Common myeloid progenitor, CD34-positive (primary cell): ENCODE measurements around the gene PRSS56.
"Not testable (repeated sequence)": the region's sequence is repeated elsewhere in the genome, so short reads cannot be mapped to it uniquely, and the experiment has no call there.

Experiments used
- CTCF ChIA-PET: fragments of 350-600 bp; sonication (Branson Sonifier 250); formaldehyde crosslinking; loops from one replicate; lab custom pipeline; 2021; ENCODE audit warnings: antibody characterized with exemption; lab: Charles Lee
- POLR2A ChIA-PET: fragments of 350-600 bp; sonication (Branson Sonifier 250); formaldehyde crosslinking; loops from one replicate; lab custom pipeline; 2021; ENCODE audit warnings: antibody characterized with exemption; lab: Charles Lee
- DNase-seq, 3 donors: peaks; one replicate each; pipeline versions ENCODE4 v3.0.0 to v3.0.0-alpha.2; 2013
- H3K27ac ChIP-seq, 2 experiments: 1 replicate in 1 of 2; 2 replicates in 1 of 2; pipeline ENCODE4 v1.7.0; 2013; ENCODE audit warnings: inconsistent platforms in 2 of 2, low read length in 2 of 2, mild to moderate bottlenecking in 2 of 2, low read depth in 1 of 2, moderate library complexity in 1 of 2; ENCODE audit not compliant: severe bottlenecking in 2 of 2, insufficient read depth in 1 of 2, poor library complexity in 1 of 2
- H3K27me3 ChIP-seq, 5 experiments: replicated peaks in 2 of 5; 1 replicate in 3 of 5; 2 replicates in 2 of 5; pipeline versions ENCODE4 v1.6.1 to v1.7.0; 2013; ENCODE audit warnings: low read length in 4 of 5, mild to moderate bottlenecking in 2 of 5, moderate library complexity in 2 of 5, inconsistent platforms in 1 of 5; ENCODE audit not compliant: insufficient read depth in 5 of 5, control insufficient read depth in 4 of 5
- H3K36me3 ChIP-seq, 4 experiments: 1 replicate in 2 of 4; 2 replicates in 2 of 4; pipeline versions ENCODE4 v1.6.1 to v1.7.0; 2013; ENCODE audit warnings: low read length in 3 of 4, control low read depth in 1 of 4, mild to moderate bottlenecking in 1 of 4; ENCODE audit not compliant: control insufficient read depth in 4 of 4, insufficient read depth in 4 of 4
- H3K4me1 ChIP-seq, 4 experiments: 1 replicate in 3 of 4; 2 replicates in 1 of 4; pipeline versions ENCODE4 v1.6.1 to v1.7.1; 2013; ENCODE audit warnings: low read length in 3 of 4, mild to moderate bottlenecking in 3 of 4, control low read depth in 1 of 4, inconsistent platforms in 1 of 4, moderate library complexity in 1 of 4; ENCODE audit not compliant: control insufficient read depth in 4 of 4, insufficient read depth in 4 of 4; ENCODE audit errors: control extremely low read depth in 1 of 4
- H3K4me3 ChIP-seq, 7 experiments: 1 replicate in 4 of 7; 2 replicates in 3 of 7; pipeline versions ENCODE4 v1.5.1 to v1.7.0; 2013; ENCODE audit warnings: mild to moderate bottlenecking in 7 of 7, low read length in 6 of 7, moderate library complexity in 6 of 7, inconsistent platforms in 2 of 7, low read depth in 2 of 7, control low read depth in 1 of 7; ENCODE audit not compliant: insufficient read depth in 4 of 7, control insufficient read depth in 1 of 7; ENCODE audit errors: extremely low read depth in 1 of 7
- H3K9me3 ChIP-seq, 5 experiments: 1 replicate in 4 of 5; 2 replicates in 1 of 5; pipeline versions ENCODE4 v1.6.1 to v1.7.1; 2013; ENCODE audit warnings: low read length in 4 of 5, mild to moderate bottlenecking in 2 of 5, inconsistent platforms in 1 of 5, low read depth in 1 of 5, moderate library complexity in 1 of 5; ENCODE audit not compliant: control insufficient read depth in 4 of 5, insufficient read depth in 2 of 5; ENCODE audit errors: control extremely low read depth in 1 of 5
- WGBS: methylation state at CpG from one replicate; pipeline ENCODE4 v1.1.5; 2013; ENCODE audit not compliant: insufficient coverage; 5-methylcytosine and 5-hydroxymethylcytosine counted together

The PRSS56 gene

DNA sequence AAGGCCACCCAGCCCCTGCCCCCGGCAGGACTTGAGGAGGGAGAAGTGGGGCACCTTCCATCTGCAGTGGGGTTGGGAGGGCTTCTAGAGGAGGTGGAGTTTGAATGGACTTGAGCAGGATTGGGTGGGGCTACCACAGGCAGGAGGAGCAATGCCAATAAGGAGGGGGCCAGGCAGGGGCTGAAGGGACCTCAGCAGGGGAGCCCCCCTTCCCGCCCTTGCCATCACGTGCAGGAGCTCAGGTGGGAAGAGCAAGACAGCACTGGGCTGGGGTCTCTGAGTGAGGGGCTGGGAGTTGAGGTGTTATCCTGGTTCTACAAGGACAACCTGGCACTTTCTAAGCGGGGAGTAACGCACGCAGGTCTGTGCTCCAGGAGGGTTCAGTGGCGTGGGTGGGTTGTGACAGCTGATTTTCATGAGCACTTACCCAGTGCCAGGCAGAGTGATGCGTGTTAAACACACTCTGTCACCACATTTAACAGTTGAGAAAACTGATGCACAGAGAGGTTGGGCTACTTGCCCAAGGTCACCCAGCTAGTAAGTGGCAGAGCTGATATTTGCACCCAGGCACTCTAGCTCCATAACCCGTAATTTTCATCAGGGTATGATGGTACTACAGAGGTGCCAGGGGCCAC, 10.6 kb downstream of the PRSS56 start:
- Histone ChIP-seq H3K27ac (no peak overlapping the region), H3K27me3 (peaks cover 0 to 12% (median 0%) of the 10 kb centered on the region in 5 experiments), H3K4me3 (no peak overlapping the region), H3K4me1 (peaks cover 0 to 8% (median 3%) of the 10 kb centered on the region in 4 experiments), H3K36me3 (no peaks in the 10 kb centered on the region), H3K9me3 (no peaks in the 10 kb centered on the region)
- 93% methylated on average over 5 of the region's 9 CpGs for WGBS
- CTCF ChIA-PET = interaction anchor here (1.2 kb wide), 1 partner anchor 19 kb away, joined by 3 read pairs; the partner anchor contains the start of genes EIF4E2 and TIGD1
- DNase-seq = no peak
- POLR2A ChIA-PET = no interaction called here

- H3K4me3 ChIP-seq = no peak overlapping the region
- 96% methylated on average over 4 of the region's 9 CpGs for WGBS
- peaks cover 0 to 7% (median 6%) of the 10 kb centered on the region in 5 experiments for H3K9me3 ChIP-seq
- H3K4me1 ChIP-seq = peaks cover 0 to 8% (median 3%) of the 10 kb centered on the region in 4 experiments
- ChIA-PET POLR2A (no interaction called here), CTCF (interaction anchor here (1.3 kb wide), 1 partner anchor 9 kb away, joined by 3 read pairs; no protein-coding TSS in a partner anchor)
- H3K27ac ChIP-seq = no peak overlapping the region
- H3K27me3 ChIP-seq = peaks cover 0 to 3% (median 1%) of the 10 kb centered on the region in 5 experiments
- H3K36me3 ChIP-seq = no peaks in the 10 kb centered on the region
- no peak for DNase-seq
Observed at GRCh38 chr2:232532419-232532818, 12.2 kb downstream of the PRSS56 start.

DNA sequence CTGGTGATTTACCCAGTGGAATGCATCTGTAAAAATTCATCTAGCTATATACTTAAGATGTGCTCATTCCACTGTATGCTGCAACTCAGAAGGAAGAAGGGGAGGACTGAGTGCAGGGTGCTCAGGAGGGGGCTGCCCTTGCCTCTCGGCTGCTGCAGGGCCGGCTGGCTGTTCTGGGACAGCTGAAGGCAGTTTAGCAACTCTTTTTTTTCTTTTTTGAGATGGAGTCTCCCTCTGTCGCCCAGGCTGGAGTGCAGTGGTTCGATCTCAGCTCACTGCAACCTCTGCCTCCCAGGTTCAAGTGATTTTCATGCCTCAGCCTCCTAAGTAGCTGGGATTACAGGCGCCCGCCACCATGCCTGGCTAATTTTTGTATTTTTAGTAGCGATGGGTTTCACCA, 12.6 kb downstream of the PRSS56 start:
- POLR2A ChIA-PET, H3K4me3 ChIP-seq, CTCF ChIA-PET, H3K9me3 ChIP-seq, H3K4me1 ChIP-seq, H3K36me3 ChIP-seq, H3K27ac ChIP-seq, DNase-seq, H3K27me3 ChIP-seq: not testable (repeated sequence)
- WGBS = 98% methylated on average over 7 of the region's 7 CpGs

DNA sequence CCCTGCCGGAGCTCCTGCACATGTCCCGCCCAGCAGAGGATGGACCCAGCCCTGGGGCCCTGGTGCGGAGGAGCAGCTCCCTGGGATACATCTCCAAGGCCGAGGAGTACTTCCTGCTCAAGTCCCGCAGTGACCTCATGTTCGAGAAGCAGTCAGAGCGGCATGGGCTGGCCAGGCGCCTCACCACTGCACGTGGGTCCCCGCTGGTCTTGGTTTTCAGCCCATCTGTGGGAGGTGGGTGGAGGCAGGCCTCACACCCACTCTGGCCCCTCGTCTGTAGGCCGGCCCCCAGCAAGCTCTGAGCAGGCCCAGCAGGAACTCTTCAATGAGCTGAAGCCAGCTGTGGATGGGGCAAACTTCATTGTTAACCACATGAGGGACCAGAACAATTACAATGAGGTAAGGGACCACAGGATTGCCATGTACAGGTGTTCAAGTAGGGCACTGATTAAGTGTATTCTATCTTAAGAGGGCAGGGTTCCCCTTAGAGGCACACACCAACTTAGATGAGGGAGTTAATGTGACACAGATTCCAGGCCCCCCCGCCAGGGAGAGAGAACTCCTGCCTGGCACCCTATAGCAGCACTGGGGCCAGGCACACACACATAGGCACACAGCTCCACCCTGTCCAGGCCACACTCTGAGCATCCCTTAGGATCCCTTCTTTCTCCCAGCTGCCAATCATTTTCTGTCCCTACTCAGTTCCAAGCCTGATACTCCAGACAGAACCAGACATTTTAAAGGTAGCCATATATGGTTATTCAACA, 13.9 kb downstream of the PRSS56 start:
- Histone ChIP-seq H3K4me3 (no peak overlapping the region), H3K9me3 (peaks cover 0 to 7% (median 6%) of the 10 kb centered on the region in 5 experiments)

GRCh38 chr2:232534940-232535651, 14.9 kb downstream of the PRSS56 start:
- H3K36me3 ChIP-seq = no peaks in the 10 kb centered on the region
- POLR2A ChIA-PET = no interaction called here
- no peak overlapping the region for H3K27ac ChIP-seq
- 85% methylated on average over 5 of the region's 14 CpGs for WGBS
- DNase-seq = no peak
- CTCF ChIA-PET = no interaction called here
- peaks cover 0 to 13% (median 3%) of the 10 kb centered on the region in 5 experiments for H3K27me3 ChIP-seq
- peaks cover 0 to 17% (median 0%) of the 10 kb centered on the region in 4 experiments for H3K4me1 ChIP-seq
- no peak overlapping the region for H3K4me3 ChIP-seq
- H3K9me3 ChIP-seq = peaks cover 0 to 7% (median 6%) of the 10 kb centered on the region in 5 experiments

More for the DNA sequence above, 13.9 kb downstream of the PRSS56 start:
- Histone ChIP-seq H3K36me3 (no peaks in the 10 kb centered on the region), H3K4me1 (peaks cover 0 to 9% (median 1%) of the 10 kb centered on the region in 4 experiments), H3K27ac (no peak overlapping the region), H3K27me3 (peaks cover 0 to 6% (median under 1%) of the 10 kb centered on the region in 5 experiments)
- CTCF ChIA-PET = interaction anchor here (0.9 kb wide), 1 partner anchor 90 kb away, joined by 3 read pairs; no protein-coding TSS in a partner anchor
- POLR2A ChIA-PET = no interaction called here
- 92% methylated on average over 11 of the region's 13 CpGs for WGBS
- DNase-seq = no peak

- peaks cover 0 to 7% (median 6%) of the 10 kb centered on the region in 5 experiments for H3K9me3 ChIP-seq
- WGBS = 98% methylated on average over 4 of the region's 5 CpGs
- no peak for DNase-seq
- POLR2A ChIA-PET = no interaction called here
- H3K4me1 ChIP-seq = peaks cover 0 to 17% (median under 1%) of the 10 kb centered on the region in 4 experiments
- peaks cover 0 to 13% (median 3%) of the 10 kb centered on the region in 5 experiments for H3K27me3 ChIP-seq
- H3K36me3 ChIP-seq = no peaks in the 10 kb centered on the region
- H3K4me3 ChIP-seq = no peak overlapping the region
- H3K27ac ChIP-seq = no peak overlapping the region
- CTCF ChIA-PET = interaction anchor here (0.6 kb wide), 1 partner anchor 54 kb away, joined by 3 read pairs; no protein-coding TSS in a partner anchor
Observed at GRCh38 chr2:232535761-232536530, 15.8 kb downstream of the PRSS56 start.
